Measurements from ENCODE around the gene PIK3IP1.

Gene PIK3IP1

DNA sequence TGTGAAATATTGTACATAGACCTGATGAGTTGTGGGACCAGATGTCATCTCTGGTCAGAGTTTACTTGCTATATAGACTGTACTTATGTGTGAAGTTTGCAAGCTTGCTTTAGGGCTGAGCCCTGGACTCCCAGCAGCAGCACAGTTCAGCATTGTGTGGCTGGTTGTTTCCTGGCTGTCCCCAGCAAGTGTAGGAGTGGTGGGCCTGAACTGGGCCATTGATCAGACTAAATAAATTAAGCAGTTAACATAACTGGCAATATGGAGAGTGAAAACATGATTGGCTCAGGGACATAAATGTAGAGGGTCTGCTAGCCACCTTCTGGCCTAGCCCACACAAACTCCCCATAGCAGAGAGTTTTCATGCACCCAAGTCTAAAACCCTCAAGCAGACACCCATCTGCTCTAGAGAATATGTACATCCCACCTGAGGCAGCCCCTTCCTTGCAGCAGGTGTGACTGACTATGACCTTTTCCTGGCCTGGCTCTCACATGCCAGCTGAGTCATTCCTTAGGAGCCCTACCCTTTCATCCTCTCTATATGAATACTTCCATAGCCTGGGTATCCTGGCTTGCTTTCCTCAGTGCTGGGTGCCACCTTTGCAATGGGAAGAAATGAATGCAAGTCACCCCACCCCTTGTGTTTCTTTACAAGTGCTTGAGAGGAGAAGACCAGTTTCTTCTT is 12.3 kb downstream of the PIK3IP1 start:
- H3K9me3 ChIP-seq (ENCODE audit: insufficient read depth, low read length): no peaks in the 10 kb centered on the region
- no peaks in the 10 kb centered on the region for H3K36me3 ChIP-seq (ENCODE audit: low read length)
- H3K79me2 ChIP-seq (ENCODE audit: insufficient read depth, low read length): no peaks in the 10 kb centered on the region
- H3K9me2 ChIP-seq (replicated peaks; ENCODE audit: insufficient read depth, low read length): no peaks in the 10 kb centered on the region
- H3K4me3 ChIP-seq (ENCODE audit: insufficient read depth, low read length, poor library complexity, severe bottlenecking): no peak overlapping the region
- no peak overlapping the region for H3K27ac ChIP-seq (ENCODE audit: low read depth, low read length)
- no peaks in the 10 kb centered on the region for H3K27me3 ChIP-seq (ENCODE audit: low read length)
- no peaks in the 10 kb centered on the region for H3F3A ChIP-seq (ENCODE audit: insufficient read depth)
- H3K4me2 ChIP-seq (ENCODE audit: low read depth, low read length, poor library complexity, severe bottlenecking): no peak overlapping the region
- H2AFZ ChIP-seq (ENCODE audit: low read depth, low read length, severe bottlenecking): no peak overlapping the region
- TF ChIP-seq, protein P1, sequence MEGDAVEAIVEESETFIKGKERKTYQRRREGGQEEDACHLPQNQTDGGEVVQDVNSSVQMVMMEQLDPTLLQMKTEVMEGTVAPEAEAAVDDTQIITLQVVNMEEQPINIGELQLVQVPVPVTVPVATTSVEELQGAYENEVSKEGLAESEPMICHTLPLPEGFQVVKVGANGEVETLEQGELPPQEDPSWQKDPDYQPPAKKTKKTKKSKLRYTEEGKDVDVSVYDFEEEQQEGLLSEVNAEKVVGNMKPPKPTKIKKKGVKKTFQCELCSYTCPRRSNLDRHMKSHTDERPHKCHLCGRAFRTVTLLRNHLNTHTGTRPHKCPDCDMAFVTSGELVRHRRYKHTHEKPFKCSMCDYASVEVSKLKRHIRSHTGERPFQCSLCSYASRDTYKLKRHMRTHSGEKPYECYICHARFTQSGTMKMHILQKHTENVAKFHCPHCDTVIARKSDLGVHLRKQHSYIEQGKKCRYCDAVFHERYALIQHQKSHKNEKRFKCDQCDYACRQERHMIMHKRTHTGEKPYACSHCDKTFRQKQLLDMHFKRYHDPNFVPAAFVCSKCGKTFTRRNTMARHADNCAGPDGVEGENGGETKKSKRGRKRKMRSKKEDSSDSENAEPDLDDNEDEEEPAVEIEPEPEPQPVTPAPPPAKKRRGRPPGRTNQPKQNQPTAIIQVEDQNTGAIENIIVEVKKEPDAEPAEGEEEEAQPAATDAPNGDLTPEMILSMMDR (IDR thresholded peaks at IDR 0.05; ENCODE audit: insufficient read depth, low read length, poor library complexity, severe bottlenecking): no peak
- no peak for TF ChIP-seq EZH2phosphoT487 (conservative IDR thresholded peaks at IDR 0.05; ENCODE audit: low read length)
- H3K9ac ChIP-seq (ENCODE audit: low read length): no peak overlapping the region
- H4K20me1 ChIP-seq (ENCODE audit: low read depth, low read length): no peaks in the 10 kb centered on the region

DNA sequence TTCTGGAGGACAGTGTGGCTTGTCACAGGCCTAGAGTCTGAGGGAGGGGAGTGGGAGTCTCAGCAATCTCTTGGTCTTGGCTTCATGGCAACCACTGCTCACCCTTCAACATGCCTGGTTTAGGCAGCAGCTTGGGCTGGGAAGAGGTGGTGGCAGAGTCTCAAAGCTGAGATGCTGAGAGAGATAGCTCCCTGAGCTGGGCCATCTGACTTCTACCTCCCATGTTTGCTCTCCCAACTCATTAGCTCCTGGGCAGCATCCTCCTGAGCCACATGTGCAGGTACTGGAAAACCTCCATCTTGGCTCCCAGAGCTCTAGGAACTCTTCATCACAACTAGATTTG is 13.0 kb downstream of the PIK3IP1 start:
- H4K20me1 ChIP-seq (ENCODE audit: low read depth, low read length): no peaks in the 10 kb centered on the region
- no peaks in the 10 kb centered on the region for H3K79me2 ChIP-seq (ENCODE audit: insufficient read depth, low read length)
- H3K4me2 ChIP-seq (ENCODE audit: low read depth, low read length, poor library complexity, severe bottlenecking): no peak overlapping the region
- no peaks in the 10 kb centered on the region for H3K36me3 ChIP-seq (ENCODE audit: low read length)
- H3K9me3 ChIP-seq (ENCODE audit: insufficient read depth, low read length): no peaks in the 10 kb centered on the region
- no peaks in the 10 kb centered on the region for H3K9me2 ChIP-seq (replicated peaks; ENCODE audit: insufficient read depth, low read length)
- no peak overlapping the region for H3K9ac ChIP-seq (ENCODE audit: low read length)
- no peak overlapping the region for H3K4me3 ChIP-seq (ENCODE audit: insufficient read depth, low read length, poor library complexity, severe bottlenecking)
- H3K27me3 ChIP-seq (ENCODE audit: low read length): no peaks in the 10 kb centered on the region
- H3F3A ChIP-seq (ENCODE audit: insufficient read depth): no peaks in the 10 kb centered on the region
- H2AFZ ChIP-seq (ENCODE audit: low read depth, low read length, severe bottlenecking): no peak overlapping the region
- TF ChIP-seq, protein P1 (IDR thresholded peaks at IDR 0.05; ENCODE audit: insufficient read depth, low read length, poor library complexity, severe bottlenecking): no peak
- TF ChIP-seq EZH2phosphoT487 (conservative IDR thresholded peaks at IDR 0.05; ENCODE audit: low read length): no peak
- H3K27ac ChIP-seq (ENCODE audit: low read depth, low read length): no peak overlapping the region

DNA sequence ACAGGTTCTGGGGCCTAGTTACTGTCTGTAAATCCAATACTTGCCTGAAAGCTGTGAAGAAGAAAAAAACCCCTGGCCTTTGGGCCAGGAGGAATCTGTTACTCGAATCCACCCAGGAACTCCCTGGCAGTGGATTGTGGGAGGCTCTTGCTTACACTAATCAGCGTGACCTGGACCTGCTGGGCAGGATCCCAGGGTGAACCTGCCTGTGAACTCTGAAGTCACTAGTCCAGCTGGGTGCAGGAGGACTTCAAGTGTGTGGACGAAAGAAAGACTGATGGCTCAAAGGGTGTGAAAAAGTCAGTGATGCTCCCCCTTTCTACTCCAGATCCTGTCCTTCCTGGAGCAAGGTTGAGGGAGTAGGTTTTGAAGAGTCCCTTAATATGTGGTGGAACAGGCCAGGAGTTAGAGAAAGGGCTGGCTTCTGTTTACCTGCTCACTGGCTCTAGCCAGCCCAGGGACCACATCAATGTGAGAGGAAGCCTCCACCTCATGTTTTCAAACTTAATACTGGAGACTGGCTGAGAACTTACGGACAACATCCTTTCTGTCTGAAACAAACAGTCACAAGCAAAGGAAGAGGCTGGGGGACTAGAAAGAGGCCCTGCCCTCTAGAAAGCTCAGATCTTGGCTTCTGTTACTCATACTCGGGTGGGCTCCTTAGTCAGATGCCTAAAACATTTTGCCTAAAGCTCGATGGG is 13.5 kb downstream of the PIK3IP1 start:
- Histone ChIP-seq H3F3A (ENCODE audit: insufficient read depth) (no peaks in the 10 kb centered on the region), H3K27me3 (ENCODE audit: low read length) (no peaks in the 10 kb centered on the region), H3K9me2 (replicated peaks; ENCODE audit: insufficient read depth, low read length) (no peaks in the 10 kb centered on the region), H2AFZ (ENCODE audit: low read depth, low read length, severe bottlenecking) (no peak overlapping the region), H3K9ac (ENCODE audit: low read length) (no peak overlapping the region), H3K4me3 (ENCODE audit: insufficient read depth, low read length, poor library complexity, severe bottlenecking) (no peak overlapping the region), H4K20me1 (ENCODE audit: low read depth, low read length) (no peaks in the 10 kb centered on the region), H3K4me2 (ENCODE audit: low read depth, low read length, poor library complexity, severe bottlenecking) (no peak overlapping the region), H3K9me3 (ENCODE audit: insufficient read depth, low read length) (no peaks in the 10 kb centered on the region), H3K36me3 (ENCODE audit: low read length) (no peaks in the 10 kb centered on the region), H3K79me2 (ENCODE audit: insufficient read depth, low read length) (no peaks in the 10 kb centered on the region), H3K27ac (ENCODE audit: low read depth, low read length) (no peak overlapping the region)
- TF ChIP-seq, protein P1 (IDR thresholded peaks at IDR 0.05; ENCODE audit: insufficient read depth, low read length, poor library complexity, severe bottlenecking): no peak
- no peak for TF ChIP-seq EZH2phosphoT487 (conservative IDR thresholded peaks at IDR 0.05; ENCODE audit: low read length)

All from SU-DHL-6 (cell line).